ENCODE data around the gene TACR1. TPM values are rescaled to one million over a fixed set of nuclear protein-coding genes. Genes with fewer than 3 reads are reported as not detected.

The TACR1 gene
- total and polyA plus RNA-seq, 2 of the 13 experiments (the other 11 are each of a cell fraction or from before 2014, with no cell fraction given): not detected

DNA sequence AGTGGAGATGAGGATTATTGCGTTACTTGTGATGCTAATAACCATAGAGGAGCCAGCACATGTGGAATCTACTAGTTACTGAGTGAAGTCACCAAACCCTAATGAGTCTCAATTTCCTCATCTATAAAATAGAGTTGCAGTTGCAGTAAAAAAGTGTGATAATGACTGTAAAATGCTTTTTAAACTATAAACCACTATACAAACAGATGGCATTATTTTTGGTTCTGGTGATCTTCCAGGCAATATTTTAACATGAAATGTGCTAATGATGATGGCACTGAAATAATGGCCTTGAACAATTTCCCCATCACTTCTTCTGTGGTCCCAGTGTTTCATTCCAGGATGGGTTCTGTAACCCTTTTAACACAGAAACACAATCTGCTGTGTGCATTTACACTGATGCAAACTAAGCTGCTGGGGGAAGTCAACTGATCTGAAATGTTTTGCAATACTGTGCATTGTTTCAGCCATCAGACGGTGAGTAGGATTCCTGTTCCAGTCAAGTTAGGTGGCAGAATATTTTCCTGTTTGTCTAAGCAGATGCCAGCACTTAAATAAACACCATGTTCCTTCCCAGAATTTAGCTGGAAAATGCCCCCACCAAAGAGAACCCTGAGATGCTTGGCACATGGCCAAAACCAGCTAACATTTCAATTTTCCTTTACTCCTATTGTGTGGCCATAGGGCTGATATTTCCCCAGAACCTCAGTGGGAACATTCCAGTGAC lies 52.6 kb downstream of the TACR1 start (continued):
- TF ChIP-seq ARID5B (CRISPR knock-in tag; IDR thresholded peaks at IDR 0.05): 0 out of 2 replicates have a peak, but pooled peaks have one; percentile 23
- no peak for TF ChIP-seq FOXA1 (IDR thresholded peaks at IDR 0.05)
- TF ChIP-seq FOXA1 (CRISPR knock-in tag; IDR thresholded peaks at IDR 0.05): 0 out of 2 replicates have a peak, but pooled peaks have one; percentile 25
- no peak for TF ChIP-seq ZNF501 (CRISPR knock-in tag; IDR thresholded peaks at IDR 0.05)
- TF ChIP-seq, protein P1, sequence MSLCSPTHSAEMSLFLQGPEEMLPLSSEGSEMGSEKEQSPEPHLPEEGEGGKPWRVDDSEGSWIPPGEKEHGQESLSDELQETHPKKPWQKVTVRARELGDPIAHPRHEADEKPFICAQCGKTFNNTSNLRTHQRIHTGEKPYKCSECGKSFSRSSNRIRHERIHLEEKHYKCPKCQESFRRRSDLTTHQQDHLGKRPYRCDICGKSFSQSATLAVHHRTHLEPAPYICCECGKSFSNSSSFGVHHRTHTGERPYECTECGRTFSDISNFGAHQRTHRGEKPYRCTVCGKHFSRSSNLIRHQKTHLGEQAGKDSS (CRISPR knock-in tag; IDR thresholded peaks at IDR 0.05; ENCODE audit: borderline replicate concordance, low read depth): no peak
- no peak for TF ChIP-seq SOX13 (IDR thresholded peaks at IDR 0.05)
- TF ChIP-seq SOX13 (CRISPR knock-in tag; conservative IDR thresholded peaks at IDR 0.05 in 1 of 2, IDR thresholded peaks at IDR 0.05 in 1 of 2): peak in 1 of 2 experiments; percentile 81; a peak in 2 of 4 replicates
- TF ChIP-seq, protein P2, sequence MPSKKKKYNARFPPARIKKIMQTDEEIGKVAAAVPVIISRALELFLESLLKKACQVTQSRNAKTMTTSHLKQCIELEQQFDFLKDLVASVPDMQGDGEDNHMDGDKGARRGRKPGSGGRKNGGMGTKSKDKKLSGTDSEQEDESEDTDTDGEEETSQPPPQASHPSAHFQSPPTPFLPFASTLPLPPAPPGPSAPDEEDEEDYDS (CRISPR knock-in tag; IDR thresholded peaks at IDR 0.05): no peak
- TF ChIP-seq, protein P3, sequence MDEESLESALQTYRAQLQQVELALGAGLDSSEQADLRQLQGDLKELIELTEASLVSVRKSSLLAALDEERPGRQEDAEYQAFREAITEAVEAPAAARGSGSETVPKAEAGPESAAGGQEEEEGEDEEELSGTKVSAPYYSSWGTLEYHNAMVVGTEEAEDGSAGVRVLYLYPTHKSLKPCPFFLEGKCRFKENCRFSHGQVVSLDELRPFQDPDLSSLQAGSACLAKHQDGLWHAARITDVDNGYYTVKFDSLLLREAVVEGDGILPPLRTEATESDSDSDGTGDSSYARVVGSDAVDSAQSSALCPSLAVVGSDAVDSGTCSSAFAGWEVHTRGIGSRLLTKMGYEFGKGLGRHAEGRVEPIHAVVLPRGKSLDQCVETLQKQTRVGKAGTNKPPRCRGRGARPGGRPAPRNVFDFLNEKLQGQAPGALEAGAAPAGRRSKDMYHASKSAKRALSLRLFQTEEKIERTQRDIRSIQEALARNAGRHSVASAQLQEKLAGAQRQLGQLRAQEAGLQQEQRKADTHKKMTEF (CRISPR knock-in tag; IDR thresholded peaks at IDR 0.05): no peak
- TF ChIP-seq CREM (IDR thresholded peaks at IDR 0.05): no peak
- no peak for TF ChIP-seq CREM (CRISPR knock-in tag; IDR thresholded peaks at IDR 0.05)
- TF ChIP-seq PCBP2 (optimal IDR thresholded peaks at IDR 0.05; ENCODE audit: low read depth, low read length, poor library complexity, severe bottlenecking): no peak
- TF ChIP-seq, protein P4, sequence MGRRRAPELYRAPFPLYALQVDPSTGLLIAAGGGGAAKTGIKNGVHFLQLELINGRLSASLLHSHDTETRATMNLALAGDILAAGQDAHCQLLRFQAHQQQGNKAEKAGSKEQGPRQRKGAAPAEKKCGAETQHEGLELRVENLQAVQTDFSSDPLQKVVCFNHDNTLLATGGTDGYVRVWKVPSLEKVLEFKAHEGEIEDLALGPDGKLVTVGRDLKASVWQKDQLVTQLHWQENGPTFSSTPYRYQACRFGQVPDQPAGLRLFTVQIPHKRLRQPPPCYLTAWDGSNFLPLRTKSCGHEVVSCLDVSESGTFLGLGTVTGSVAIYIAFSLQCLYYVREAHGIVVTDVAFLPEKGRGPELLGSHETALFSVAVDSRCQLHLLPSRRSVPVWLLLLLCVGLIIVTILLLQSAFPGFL (CRISPR knock-in tag; IDR thresholded peaks at IDR 0.05): no peak
- peak; percentile 71 for TF ChIP-seq CEBPG (CRISPR knock-in tag; IDR thresholded peaks at IDR 0.05)
- no peak for TF ChIP-seq TBL1XR1 (IDR thresholded peaks at IDR 0.05; ENCODE audit: borderline replicate concordance, low read length, partially characterized antibody)
- no peak for TF ChIP-seq NAIF1 (CRISPR knock-in tag; IDR thresholded peaks at IDR 0.05; ENCODE audit: borderline replicate concordance)
- no peak for TF ChIP-seq ZNF816 (CRISPR knock-in tag; IDR thresholded peaks at IDR 0.05; ENCODE audit: borderline replicate concordance)
- peak; percentile 57; the same call in 1 of the 2 replicates for TF ChIP-seq SOX5 (CRISPR knock-in tag; IDR thresholded peaks at IDR 0.05; ENCODE audit: borderline replicate concordance)
- TF ChIP-seq ZNF547 (CRISPR knock-in tag; IDR thresholded peaks at IDR 0.05): no peak
